ENCODE results near the gene DCAF8.

The DCAF8 gene

GRCh38 chr1:160169553-160170399 lies 92.6 kb downstream of the DCAF8 start:
- 0 out of 2 replicates have a peak overlapping the region, but pooled peaks have one; percentile 10 for H3K9ac ChIP-seq (ENCODE audit: low read length)
- peak overlapping the region; percentile 24; the same call in 1 of the 2 replicates for H3K27ac ChIP-seq (ENCODE audit: low read length)
- TF ChIP-seq EZH2phosphoT487 (IDR thresholded peaks at IDR 0.05; ENCODE audit: low read depth) (0 out of 2 replicates have a peak, but pooled peaks have one; percentile 61), CTCF (IDR thresholded peaks at IDR 0.05; ENCODE audit: low read depth, low read length) (no peak)

GRCh38 chr1:160168609-160169369 lies 93.6 kb downstream of the DCAF8 start:
- Histone ChIP-seq H3K4me1 (ENCODE audit: low read length) (peaks cover 39% of the 10 kb centered on the region), H3K27me3 (ENCODE audit: low read depth, low read length) (peaks cover 56% of the 10 kb centered on the region), H2AFZ (ENCODE audit: low read depth, low read length) (no peak overlapping the region), H3K79me2 (ENCODE audit: low read length) (no peaks in the 10 kb centered on the region), H3K36me3 (replicated peaks; ENCODE audit: low read depth, low read length) (no peaks in the 10 kb centered on the region), H3K4me3 (ENCODE audit: low read length) (no peak overlapping the region), H4K20me1 (ENCODE audit: insufficient read depth, low read length) (no peaks in the 10 kb centered on the region), H3K9me3 (ENCODE audit: insufficient read depth, low read length) (no peaks in the 10 kb centered on the region), H3K9ac (ENCODE audit: low read length) (no peak overlapping the region), H3K27ac (ENCODE audit: low read length) (no peak overlapping the region), H3K4me2 (ENCODE audit: low read length) (peak overlapping the region; percentile 69)
- TF ChIP-seq CTCF (IDR thresholded peaks at IDR 0.05; ENCODE audit: low read depth, low read length) (no peak), EZH2phosphoT487 (IDR thresholded peaks at IDR 0.05; ENCODE audit: low read depth) (no peak)

More at GRCh38 chr1:160169553-160170399, 92.6 kb downstream of the DCAF8 start:
- Histone ChIP-seq H3K36me3 (replicated peaks; ENCODE audit: low read depth, low read length) (no peaks in the 10 kb centered on the region), H3K27me3 (ENCODE audit: low read depth, low read length) (peaks cover 66% of the 10 kb centered on the region), H3K9me3 (ENCODE audit: insufficient read depth, low read length) (no peaks in the 10 kb centered on the region), H3K4me3 (ENCODE audit: low read length) (peak overlapping the region; percentile 34), H4K20me1 (ENCODE audit: insufficient read depth, low read length) (no peaks in the 10 kb centered on the region), H3K79me2 (ENCODE audit: low read length) (no peaks in the 10 kb centered on the region), H3K4me1 (ENCODE audit: low read length) (peaks cover 39% of the 10 kb centered on the region), H3K4me2 (ENCODE audit: low read length) (peak overlapping the region; percentile 69), H2AFZ (ENCODE audit: low read depth, low read length) (no peak overlapping the region)

- H3K27ac ChIP-seq (ENCODE audit: low read length): no peak overlapping the region
- H4K20me1 ChIP-seq (ENCODE audit: insufficient read depth, low read length): no peaks in the 10 kb centered on the region
- no peak for TF ChIP-seq EZH2phosphoT487 (IDR thresholded peaks at IDR 0.05; ENCODE audit: low read depth)
- peak; percentile 2; the same call in 1 of the 2 replicates for TF ChIP-seq CTCF (IDR thresholded peaks at IDR 0.05; ENCODE audit: low read depth, low read length)
- H3K4me2 ChIP-seq (ENCODE audit: low read length): peak overlapping the region; percentile 16; the same call in 1 of the 2 replicates
- H3K4me3 ChIP-seq (ENCODE audit: low read length): no peak overlapping the region
- peaks cover 49% of the 10 kb centered on the region for H3K27me3 ChIP-seq (ENCODE audit: low read depth, low read length)
- peaks cover 39% of the 10 kb centered on the region for H3K4me1 ChIP-seq (ENCODE audit: low read length)
- no peaks in the 10 kb centered on the region for H3K36me3 ChIP-seq (replicated peaks; ENCODE audit: low read depth, low read length)
- no peaks in the 10 kb centered on the region for H3K79me2 ChIP-seq (ENCODE audit: low read length)
- H2AFZ ChIP-seq (ENCODE audit: low read depth, low read length): no peak overlapping the region
- H3K9ac ChIP-seq (ENCODE audit: low read length): no peak overlapping the region
- H3K9me3 ChIP-seq (ENCODE audit: insufficient read depth, low read length): no peaks in the 10 kb centered on the region
These were observed 94.3 kb downstream of the DCAF8 start for GRCh38 chr1:160168016-160168415.

GRCh38 chr1:160167580-160167979 lies 94.8 kb downstream of the DCAF8 start:
- peak; percentile 29 for TF ChIP-seq CTCF (IDR thresholded peaks at IDR 0.05; ENCODE audit: low read depth, low read length)
- TF ChIP-seq EZH2phosphoT487 (IDR thresholded peaks at IDR 0.05; ENCODE audit: low read depth): no peak
- Histone ChIP-seq H3K4me1 (ENCODE audit: low read length) (peaks cover 42% of the 10 kb centered on the region), H2AFZ (ENCODE audit: low read depth, low read length) (no peak overlapping the region), H3K27me3 (ENCODE audit: low read depth, low read length) (peaks cover 44% of the 10 kb centered on the region), H3K9me3 (ENCODE audit: insufficient read depth, low read length) (no peaks in the 10 kb centered on the region), H3K4me3 (ENCODE audit: low read length) (no peak overlapping the region), H3K79me2 (ENCODE audit: low read length) (no peaks in the 10 kb centered on the region), H3K4me2 (ENCODE audit: low read length) (peak overlapping the region; percentile 16; the same call in 1 of the 2 replicates), H4K20me1 (ENCODE audit: insufficient read depth, low read length) (no peaks in the 10 kb centered on the region), H3K27ac (ENCODE audit: low read length) (no peak overlapping the region), H3K9ac (ENCODE audit: low read length) (no peak overlapping the region), H3K36me3 (replicated peaks; ENCODE audit: low read depth, low read length) (no peaks in the 10 kb centered on the region)
